Tibial artery (tissue), 4 donors: Measurements from ENCODE around the gene ZIC1.
A peak's percentile ranks its signal among the peaks of the same experiment; 100 is the strongest.

Source experiments
- DNase-seq, 2 donors: peaks; one replicate each; pipeline ENCODE4 v3.0.0-alpha.2; 2019
- H3K27ac ChIP-seq, 2 donors: fragments of 200-600 bp; sonication (generic) in 1 of 2; 1 replicate in 1 of 2; 2 replicates in 1 of 2; pipeline ENCODE4 v1.5.1; 2018 to 2019; ENCODE audit warnings: mild to moderate bottlenecking in 1 of 2
- H3K27me3 ChIP-seq, 2 donors: fragments of 200-600 bp; sonication (generic) in 1 of 2; one replicate each; pipeline versions ENCODE4 v1.5.1 to v1.6.0; 2016 to 2019
- H3K36me3 ChIP-seq, 3 donors: fragments of 200-600 bp; sonication (generic) in 2 of 3; one replicate each; pipeline ENCODE4 v1.5.1; 2016 to 2019; ENCODE audit warnings: mild to moderate bottlenecking in 2 of 3
- H3K4me1 ChIP-seq, 4 donors: fragments of 200-600 bp; sonication (generic) in 2 of 4; 1 replicate in 3 of 4; 2 replicates in 1 of 4; pipeline ENCODE4 v1.5.1; 2016 to 2019
- H3K4me3 ChIP-seq, 2 donors: fragments of 200-600 bp; sonication (generic) in 1 of 2; 1 replicate in 1 of 2; 2 replicates in 1 of 2; pipeline ENCODE4 v1.5.1; 2018 to 2019; ENCODE audit warnings: mild to moderate bottlenecking in 2 of 2
- H3K9me3 ChIP-seq, 3 donors: fragments of 200-600 bp; sonication (generic) in 1 of 3; one replicate each; pipeline ENCODE4 v1.5.1; 2016 to 2019
- CTCF ChIP-seq, 2 experiments: fragments of 200-600 bp in 1 of 2; fragments of 450-650 bp in 1 of 2; IDR thresholded peaks; one replicate each; pipeline ENCODE4 v1.5.1; 2017 to 2019; ENCODE audit warnings: antibody characterized with exemption in 2 of 2, mild to moderate bottlenecking in 1 of 2, moderate library complexity in 1 of 2
- intact Hi-C: fragments of 100-400 bp; cut with DNase I; formaldehyde crosslinking; loops from one replicate; pipeline ENCODE4 v1.15.0; 2023; ENCODE audit warnings: low total_unique reads

The ZIC1 gene

DNA sequence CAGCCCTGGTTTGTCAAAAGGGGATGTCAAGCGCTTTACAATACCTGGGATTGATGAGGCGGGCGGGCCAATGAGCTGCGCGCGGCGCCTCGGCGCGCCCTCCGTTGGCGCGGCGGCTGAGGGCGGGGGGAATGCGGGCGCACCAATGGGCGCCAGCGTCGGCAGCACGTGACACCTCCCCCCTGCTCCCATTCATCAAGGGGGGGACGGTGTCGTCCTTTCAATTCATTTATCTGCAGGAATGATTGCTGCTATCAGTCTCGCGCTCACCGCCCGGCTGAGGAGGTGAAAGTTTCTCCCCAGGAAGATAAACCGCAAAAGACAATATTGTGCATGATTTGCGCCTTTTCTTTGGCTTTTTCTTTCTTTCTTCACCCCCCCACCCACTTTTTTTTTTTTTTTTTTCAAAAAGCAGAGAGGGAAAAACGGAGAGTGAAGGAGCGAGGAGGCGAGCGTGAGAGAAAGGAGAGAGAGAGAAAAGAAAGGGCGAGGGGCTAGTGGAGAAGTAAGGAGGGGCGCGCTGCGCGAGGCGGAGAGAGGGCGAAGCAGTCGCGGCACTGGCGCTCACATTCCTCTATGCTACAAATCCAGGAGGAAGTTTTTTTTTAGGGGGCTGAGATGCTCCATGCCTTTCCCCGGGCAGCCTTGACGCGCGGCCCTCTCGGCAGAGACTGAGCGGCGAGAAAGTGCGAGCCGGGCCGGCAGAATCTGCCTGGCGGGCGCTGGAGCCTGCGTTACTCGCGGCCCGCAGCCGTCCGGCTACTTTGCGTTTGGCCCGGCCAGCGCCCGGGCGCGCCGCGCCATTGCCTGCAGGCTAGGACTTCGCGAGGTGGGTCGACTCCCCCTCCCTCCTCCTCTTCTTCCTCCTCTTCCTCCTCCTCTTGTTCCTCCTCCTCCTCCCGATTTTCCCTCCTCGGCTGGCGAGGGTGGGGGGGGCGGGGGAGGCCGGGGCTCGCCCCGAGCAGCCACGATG, at the start of gene ZIC1:
Gene ZIC1 (plus strand): TSS at position 223 of the 973 bp plus-strand sequence. CDS start 748 bp downstream, at position 971.
- Histone ChIP-seq H3K9me3 (no peaks in the 10 kb centered on the region), H3K4me1 (peaks cover 0 to 62% (median 35%) of the 10 kb centered on the region in 4 donors), H3K27ac (no peak within 1 kb of the TSS), H3K4me3 (peak within 1 kb of the TSS; percentile 28 to 38), H3K27me3 (peaks cover 20 to 100% of the 10 kb centered on the region in 2 donors), H3K36me3 (no peaks in the 10 kb centered on the region)
- intact Hi-C loops: no loop called here
- DNase-seq: no peak
- TF ChIP-seq CTCF (IDR thresholded peaks at IDR 0.05): no peak

DNA sequence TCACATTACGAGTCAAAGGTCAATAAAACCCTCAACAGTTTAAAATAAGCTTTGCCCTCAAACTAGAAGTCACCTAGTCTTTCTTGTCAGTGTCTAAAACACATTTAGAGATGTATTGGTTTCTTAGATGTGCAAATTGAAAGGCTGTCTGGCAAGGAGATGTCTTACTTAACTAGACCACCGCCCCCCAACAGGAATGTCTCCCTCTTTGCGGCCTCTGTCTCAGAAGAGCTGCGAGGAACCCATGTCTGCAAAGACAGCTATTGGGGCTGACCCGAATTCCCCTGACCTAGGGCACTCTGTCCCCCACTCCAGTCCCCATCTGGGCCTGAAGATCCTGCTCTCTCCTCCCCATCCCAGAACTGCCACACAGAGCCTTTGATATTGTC, 49.1 kb upstream of the ZIC1 start:
- H3K4me3 ChIP-seq: no peak overlapping the region
- TF ChIP-seq CTCF (IDR thresholded peaks at IDR 0.05): no peak
- no peaks in the 10 kb centered on the region for H3K36me3 ChIP-seq
- DNase-seq: no peak
- H3K27ac ChIP-seq: no peak overlapping the region
- intact Hi-C loops: no loop called here
- H3K27me3 ChIP-seq: peaks cover 0 to 76% of the 10 kb centered on the region in 2 donors
- H3K9me3 ChIP-seq: peaks cover 0 to 4% (median 0%) of the 10 kb centered on the region in 3 donors
- H3K4me1 ChIP-seq: no peaks in the 10 kb centered on the region

DNA sequence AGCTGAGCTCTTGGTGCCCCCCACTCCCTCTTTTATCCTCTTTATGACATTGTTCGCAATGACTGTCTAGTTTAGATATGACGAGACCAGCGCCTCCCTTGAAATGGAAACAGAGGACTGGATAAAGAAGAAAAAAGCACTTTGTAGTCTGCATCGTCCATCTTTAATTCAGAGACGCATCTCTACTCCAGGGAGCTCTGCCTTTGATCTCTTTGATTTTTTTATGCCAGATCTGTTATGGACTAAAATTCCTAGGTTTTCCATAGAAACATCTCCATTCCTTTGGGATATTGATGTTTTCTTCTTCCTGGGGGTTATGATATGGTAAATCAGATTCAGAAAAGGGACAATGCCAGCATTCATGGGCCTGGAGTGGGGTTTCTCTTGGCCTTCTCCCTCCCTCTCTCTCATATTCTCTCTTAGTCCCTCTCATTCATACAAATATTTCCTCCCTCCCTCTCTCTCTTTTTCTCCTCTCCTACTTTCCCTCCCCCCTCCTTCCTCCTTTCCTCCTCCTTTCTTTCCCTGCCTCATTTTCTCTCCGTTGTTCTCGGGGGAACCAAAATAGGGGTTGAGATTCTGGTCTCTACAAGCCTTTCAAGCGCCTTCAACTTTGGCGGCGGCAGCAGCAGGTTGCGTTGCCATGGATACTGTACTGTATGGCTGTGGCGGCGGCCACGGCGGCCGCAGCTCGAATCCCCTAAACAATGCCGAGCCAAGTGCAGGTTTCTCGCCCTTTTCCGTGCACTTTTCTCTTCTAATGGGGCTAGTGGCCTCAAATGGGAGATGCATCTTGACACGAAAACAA, 48.3 kb upstream of the ZIC1 start:
- Histone ChIP-seq H3K36me3 (no peaks in the 10 kb centered on the region), H3K4me1 (no peaks in the 10 kb centered on the region), H3K9me3 (peaks cover 0 to 4% (median 0%) of the 10 kb centered on the region in 3 donors), H3K4me3 (no peak overlapping the region), H3K27me3 (peaks cover 0 to 73% of the 10 kb centered on the region in 2 donors), H3K27ac (no peak overlapping the region)
- no peak for DNase-seq
- TF ChIP-seq CTCF (IDR thresholded peaks at IDR 0.05): no peak
- intact Hi-C loops: no loop called here

GRCh38 chr3:147361454-147362420, 47.4 kb upstream of the ZIC1 start:
- TF ChIP-seq CTCF (IDR thresholded peaks at IDR 0.05): peak in 1 of 2 experiments; percentile 31
- DNase-seq: no peak
- no peaks in the 10 kb centered on the region for H3K9me3 ChIP-seq
- intact Hi-C loops: no loop called here
- H3K27me3 ChIP-seq: peaks cover 0 to 64% of the 10 kb centered on the region in 2 donors
- H3K36me3 ChIP-seq: no peaks in the 10 kb centered on the region
- no peak overlapping the region for H3K27ac ChIP-seq
- no peaks in the 10 kb centered on the region for H3K4me1 ChIP-seq
- no peak overlapping the region for H3K4me3 ChIP-seq

GRCh38 chr3:147364771-147365170, 44.4 kb upstream of the ZIC1 start:
- no peak for DNase-seq
- H3K4me3 ChIP-seq: no peak overlapping the region
- H3K4me1 ChIP-seq: no peaks in the 10 kb centered on the region
- H3K36me3 ChIP-seq: no peaks in the 10 kb centered on the region
- no peaks in the 10 kb centered on the region for H3K9me3 ChIP-seq
- no peak for TF ChIP-seq CTCF (IDR thresholded peaks at IDR 0.05)
- intact Hi-C loops: no loop called here
- H3K27me3 ChIP-seq: peaks cover 0 to 63% of the 10 kb centered on the region in 2 donors
- no peak overlapping the region for H3K27ac ChIP-seq
